Astrocyte (in vitro differentiated cells and primary cell): ENCODE data around the gene ANKRA2.

Source experiments
- EZH2 ChIP-seq: IDR thresholded peaks from 2 replicates; pipeline ENCODE4 v1.6.1; 2012; ENCODE audit warnings: mild to moderate bottlenecking, low read length, inconsistent platforms; ENCODE audit not compliant: insufficient read depth
- TF ChIP-seq, protein P1 (sequence below): IDR thresholded peaks from 2 replicates; pipeline ENCODE4 v1.5.1; 2011; ENCODE audit warnings: low read depth, mild to moderate bottlenecking, inconsistent platforms, low read length, moderate library complexity; ENCODE audit not compliant: insufficient read depth

DNA sequence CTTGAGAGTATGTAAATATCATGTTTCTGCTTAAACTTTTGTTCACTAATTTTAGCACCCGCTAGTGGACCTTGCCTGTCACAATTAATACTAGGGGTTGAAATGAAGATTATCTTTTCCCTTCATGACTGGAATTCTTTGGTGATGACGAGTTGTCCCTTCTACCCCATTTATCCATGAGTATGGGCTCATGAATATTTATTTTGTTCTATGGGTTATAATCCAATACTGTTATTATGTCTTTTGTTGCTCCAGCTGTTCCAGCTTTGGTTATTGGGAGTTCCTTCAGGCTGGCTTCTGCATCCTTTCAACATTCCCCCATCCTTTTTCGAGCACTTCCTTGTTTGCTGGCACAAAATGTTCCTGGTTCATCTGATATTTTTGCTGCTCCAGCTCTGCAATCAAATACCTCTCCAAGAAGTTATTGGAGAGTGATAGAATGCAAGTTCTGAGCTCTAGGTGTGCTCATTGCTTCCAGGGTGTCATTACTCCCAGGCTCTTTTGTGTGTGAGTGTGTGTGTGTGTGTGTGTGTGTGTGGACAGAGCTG, 40.8 kb upstream of the ANKRA2 start:
- no peak for TF ChIP-seq EZH2
- TF ChIP-seq, protein P1, sequence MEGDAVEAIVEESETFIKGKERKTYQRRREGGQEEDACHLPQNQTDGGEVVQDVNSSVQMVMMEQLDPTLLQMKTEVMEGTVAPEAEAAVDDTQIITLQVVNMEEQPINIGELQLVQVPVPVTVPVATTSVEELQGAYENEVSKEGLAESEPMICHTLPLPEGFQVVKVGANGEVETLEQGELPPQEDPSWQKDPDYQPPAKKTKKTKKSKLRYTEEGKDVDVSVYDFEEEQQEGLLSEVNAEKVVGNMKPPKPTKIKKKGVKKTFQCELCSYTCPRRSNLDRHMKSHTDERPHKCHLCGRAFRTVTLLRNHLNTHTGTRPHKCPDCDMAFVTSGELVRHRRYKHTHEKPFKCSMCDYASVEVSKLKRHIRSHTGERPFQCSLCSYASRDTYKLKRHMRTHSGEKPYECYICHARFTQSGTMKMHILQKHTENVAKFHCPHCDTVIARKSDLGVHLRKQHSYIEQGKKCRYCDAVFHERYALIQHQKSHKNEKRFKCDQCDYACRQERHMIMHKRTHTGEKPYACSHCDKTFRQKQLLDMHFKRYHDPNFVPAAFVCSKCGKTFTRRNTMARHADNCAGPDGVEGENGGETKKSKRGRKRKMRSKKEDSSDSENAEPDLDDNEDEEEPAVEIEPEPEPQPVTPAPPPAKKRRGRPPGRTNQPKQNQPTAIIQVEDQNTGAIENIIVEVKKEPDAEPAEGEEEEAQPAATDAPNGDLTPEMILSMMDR = no peak
